HG03196 (cell line): Measurements from ENCODE around the gene PPP2CA.
A peak's percentile ranks its signal among the peaks of the same experiment; 100 is the strongest.
"Not testable (repeated sequence)": the region's sequence is repeated elsewhere in the genome, so short reads cannot be mapped to it uniquely, and the experiment has no call there.

ENCODE experiments used
- ATAC-seq: cut with Tn5 transposase; IDR thresholded peaks from one replicate; pipeline ENCODE4 v1.9.1; 2021; ENCODE audit not compliant: unreplicated experiment

PPP2CA gene

DNA sequence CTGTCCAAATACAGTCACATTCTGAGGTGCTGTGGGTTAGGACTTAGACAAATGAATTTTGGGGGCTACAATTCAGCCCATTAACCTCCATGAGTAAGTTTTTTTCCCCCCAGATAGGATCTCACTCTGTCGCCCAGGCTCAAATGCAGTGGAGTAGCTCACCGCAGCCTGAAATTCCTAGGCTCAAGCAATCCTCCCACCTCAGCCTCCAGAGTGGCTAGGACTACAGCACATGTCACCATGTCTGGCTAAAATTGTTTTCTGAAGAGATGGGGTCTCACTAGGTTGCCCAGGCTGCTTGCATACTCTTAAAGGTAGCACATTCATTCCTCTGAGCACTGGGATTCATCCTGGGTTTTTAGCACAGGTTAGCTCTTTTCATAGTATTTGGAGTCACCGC, 22.2 kb downstream of the PPP2CA start:
- ATAC-seq = no peak

DNA sequence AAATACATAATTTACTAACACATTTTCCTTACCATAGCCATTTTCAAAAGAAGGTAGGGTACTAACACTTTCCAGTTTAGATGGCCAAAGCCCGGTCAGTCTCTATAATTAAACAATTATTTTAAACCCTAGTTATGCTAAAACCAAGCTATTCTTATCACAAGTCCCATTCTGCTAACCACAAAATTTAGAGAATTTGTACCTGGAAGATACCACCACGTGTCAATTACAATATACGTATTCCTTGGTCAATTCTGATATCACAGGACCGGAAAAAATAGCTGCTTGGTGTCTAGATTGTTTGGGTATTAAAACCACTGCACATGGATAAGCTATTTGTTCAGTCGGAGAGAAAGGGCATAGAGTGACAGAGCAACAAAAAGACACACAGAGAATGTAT, 30.2 kb downstream of the PPP2CA start:
- ATAC-seq = no peak

DNA sequence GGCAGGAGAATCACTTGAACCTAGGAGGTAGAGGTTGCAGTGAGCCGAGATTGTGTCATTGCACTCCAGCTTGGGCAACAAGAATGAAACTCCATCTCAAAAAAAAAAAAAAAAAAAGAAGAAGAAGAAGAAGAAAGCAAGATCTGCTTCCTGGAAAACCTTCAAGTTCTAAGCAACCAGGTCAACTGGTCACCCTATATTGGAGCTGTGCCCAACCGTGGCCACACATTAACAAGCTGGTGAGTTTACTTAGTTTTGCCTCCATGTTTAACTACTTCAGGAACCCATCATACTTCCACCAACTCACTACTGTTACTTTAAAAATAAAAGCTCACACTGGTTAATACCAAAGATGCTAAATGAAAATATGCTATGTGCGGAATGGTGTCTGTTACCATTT, 36.8 kb downstream of the PPP2CA start:
- ATAC-seq = no peak

DNA sequence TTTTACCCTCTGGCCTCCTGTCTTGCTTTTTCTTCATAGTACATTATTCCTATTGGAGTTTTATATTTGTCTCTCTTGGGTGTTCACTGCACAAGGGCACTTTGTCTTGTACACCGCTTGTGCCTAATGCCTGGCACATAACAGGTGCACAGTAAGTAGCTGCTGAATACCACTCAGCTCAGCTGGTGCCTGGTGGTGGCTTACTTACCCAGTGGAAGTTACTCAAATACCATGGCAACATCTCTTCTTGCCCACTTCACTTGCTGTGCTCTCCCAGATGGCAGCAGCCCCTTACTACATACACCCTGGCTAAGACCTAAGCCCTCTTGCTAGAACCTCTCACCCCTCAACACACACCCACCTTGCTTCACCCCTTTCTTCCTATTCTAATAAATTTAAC, 37.8 kb downstream of the PPP2CA start:
- ATAC-seq = no peak

DNA sequence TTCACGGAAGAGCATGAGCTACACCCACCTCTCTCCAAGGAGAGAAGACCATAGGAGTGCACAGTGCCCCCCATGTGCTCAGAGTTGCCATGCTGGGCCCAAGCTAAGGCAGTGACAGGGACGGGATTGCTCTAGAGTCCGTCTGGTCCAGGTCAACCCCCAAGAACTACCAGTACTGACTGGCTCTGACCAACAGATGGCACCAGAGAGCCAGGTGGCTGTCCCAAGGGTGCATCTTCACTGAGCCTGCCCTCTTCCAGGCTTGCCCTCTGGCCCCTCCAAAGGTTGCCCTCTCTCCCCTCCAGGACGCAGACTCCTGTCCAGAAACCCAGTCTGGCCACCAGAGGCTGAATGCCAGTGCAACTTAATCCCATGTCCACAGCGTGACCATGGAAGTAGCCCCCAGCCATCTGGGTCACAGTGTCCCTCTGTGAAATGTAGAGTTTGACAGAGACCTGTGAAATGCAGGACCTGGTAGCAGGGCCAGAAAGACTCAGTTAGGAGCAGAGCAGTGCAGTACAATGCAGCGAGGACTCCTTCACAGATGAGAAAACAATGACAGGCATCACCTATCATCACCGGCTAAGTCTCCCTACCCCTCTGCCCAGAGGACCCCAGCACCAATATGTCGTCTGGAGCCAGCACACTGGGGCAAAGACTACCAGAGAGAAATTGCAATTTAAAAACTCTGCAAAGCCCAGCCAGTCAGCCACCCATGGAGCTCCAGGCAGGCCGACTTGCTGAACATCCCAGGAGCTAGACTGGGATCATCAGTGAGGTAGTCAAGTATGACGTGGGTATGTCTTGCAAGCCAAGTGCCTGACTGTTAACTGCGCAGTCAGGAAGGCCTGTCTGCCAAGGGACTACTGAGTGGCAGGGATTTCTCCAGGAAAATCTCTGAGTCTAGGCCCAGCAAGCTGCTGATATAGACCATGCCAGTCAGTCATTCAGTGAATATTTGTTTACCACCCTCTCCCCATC, 41.4 kb downstream of the PPP2CA start:
- ATAC-seq = no peak

DNA sequence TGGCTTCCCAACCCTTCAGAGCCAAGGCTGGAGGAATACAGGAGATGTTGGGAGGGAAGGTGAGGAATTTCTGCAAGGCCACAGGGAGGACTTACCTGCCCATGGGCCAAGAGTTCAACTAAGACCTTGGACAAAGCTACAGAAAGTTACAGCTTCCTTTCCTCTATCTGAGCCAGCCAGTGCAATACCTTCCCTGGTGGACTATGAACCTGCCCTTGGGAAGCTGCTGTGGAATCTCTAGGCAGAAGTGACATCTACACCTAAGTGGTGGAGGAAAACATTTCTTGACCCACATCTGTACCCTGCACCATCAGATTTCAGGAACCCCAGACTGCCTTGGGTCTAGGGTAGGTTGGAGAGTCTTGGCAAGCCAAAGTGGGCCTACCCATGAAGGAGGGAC, 42.4 kb downstream of the PPP2CA start:
- no peak for ATAC-seq

DNA sequence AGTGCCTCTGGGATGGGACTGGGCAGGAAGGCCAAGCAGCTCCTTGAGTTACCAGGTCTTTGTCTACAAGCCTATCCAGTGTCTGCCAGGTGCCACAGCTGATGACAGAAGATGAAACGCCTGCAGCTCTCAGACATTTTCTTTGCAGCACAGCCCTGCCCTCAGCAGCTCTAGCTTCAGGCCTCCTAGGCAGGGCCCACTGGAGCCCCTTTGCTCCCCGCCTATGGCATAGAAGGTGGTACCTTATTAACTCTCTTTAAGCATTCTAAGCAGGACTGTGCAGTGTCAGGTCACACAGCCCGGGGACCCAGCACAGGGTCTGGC, 47.8 kb downstream of the PPP2CA start:
- no peak for ATAC-seq

DNA sequence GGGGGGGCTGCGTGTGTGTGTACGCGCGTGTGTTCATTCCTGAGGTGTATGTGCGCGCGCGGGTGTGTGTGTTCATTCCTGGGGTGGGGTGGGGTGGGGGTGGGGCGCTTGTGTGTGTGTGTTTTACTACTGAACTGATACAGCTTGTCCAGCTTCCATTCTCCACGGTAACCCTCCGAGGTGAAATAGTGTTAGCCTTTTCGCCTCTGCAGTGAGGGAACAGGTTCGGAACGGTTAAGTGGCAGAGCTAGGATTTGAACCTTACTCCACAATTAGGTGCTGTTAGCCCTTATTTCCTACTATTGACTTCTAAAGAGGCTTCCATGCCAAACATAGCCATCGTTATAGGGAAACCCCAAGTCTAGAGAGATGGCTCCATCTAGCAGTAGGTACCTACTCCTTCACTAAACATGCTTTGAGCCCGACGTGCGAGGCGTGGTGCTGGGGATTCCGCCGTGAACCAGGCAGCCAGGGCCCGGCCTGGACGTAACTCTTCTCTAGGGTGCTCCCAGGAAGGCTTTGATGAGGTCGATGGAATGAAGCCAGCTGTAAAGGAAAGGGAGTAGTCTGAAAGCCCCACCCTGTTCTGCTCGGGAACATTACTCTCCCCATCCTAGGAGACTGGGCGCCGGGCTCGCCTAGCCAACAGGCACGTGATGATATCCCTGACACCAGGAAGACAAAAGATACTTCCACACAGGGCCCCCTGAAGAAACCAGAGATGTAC, 48.3 kb downstream of the PPP2CA start:
- no peak for ATAC-seq

DNA sequence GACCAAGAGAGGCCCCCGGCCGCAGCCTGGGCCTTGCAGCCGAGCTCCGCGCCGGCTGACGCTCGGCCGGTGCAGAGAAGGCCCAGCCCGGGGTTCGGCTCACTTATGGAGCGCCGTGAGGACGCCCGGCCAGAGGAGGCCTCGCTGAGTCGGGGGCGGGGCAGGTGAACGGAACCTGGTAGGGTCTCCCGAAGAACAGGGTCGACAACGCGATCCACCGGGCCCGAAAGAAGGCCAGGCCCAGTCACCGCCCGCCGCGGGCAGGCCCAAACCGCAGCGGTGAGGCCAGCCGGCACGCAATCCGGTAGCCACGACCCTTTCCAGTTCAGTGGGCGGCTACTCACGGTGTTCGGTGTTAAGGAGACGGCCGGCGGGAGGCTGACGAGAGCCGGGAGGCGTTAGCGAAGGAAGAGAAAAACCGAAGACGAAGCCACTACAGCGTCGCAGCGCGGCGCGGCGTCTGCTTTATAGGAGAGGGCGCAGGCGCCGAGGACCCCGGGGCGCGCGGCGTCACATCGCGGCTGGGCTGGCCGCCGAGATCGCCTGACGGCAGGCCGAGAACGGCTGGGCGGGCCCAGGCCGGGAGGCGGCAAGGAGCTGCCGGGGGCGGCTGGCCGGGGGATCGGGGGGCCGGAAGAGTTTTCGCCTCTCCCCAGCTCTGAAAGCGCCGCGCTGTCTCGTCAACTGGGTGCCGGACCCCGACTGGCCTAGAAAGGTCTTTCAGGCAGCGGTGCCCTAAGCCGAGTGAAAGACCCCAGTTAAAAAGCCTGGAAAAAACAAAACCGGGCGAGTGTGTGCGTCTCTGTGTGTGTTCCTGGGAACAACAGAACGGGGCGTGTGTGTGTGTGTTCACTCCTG, 49.1 kb downstream of the PPP2CA start, which contains the start of gene SKP1:
SKP1 (minus strand) TSS at position 440 of the 858 bp plus-strand sequence. CDS start 2,928 bp downstream, outside the sequence.
- ATAC-seq = peak; percentile 82

DNA sequence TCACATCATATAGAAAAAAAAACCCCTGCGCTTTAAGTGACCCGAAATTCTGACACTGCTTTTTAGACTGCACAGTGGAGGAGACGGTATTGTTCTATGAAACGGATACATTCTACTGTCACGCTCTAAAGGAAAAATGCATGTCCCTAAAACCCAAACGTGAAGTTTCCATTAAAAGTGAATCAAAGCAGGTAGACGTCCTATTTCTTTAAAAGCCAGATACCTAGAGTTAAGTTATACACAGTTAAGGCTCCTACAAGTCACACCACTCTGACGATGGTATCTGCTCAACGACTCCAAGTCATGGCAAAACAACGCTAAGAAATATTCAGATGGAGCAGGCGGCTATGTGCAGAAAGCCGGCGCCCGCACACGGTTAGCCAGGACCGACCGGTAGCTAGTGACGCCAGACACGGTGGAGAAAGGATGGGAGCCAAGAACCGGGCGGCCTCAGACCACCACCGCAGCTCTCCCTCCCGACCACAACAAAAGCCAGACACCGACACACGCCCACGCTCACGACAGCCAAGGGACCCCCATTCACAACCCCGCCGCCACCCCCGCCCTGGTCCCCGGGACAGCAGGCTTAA, 49.9 kb downstream of the PPP2CA start:
- no peak for ATAC-seq

DNA sequence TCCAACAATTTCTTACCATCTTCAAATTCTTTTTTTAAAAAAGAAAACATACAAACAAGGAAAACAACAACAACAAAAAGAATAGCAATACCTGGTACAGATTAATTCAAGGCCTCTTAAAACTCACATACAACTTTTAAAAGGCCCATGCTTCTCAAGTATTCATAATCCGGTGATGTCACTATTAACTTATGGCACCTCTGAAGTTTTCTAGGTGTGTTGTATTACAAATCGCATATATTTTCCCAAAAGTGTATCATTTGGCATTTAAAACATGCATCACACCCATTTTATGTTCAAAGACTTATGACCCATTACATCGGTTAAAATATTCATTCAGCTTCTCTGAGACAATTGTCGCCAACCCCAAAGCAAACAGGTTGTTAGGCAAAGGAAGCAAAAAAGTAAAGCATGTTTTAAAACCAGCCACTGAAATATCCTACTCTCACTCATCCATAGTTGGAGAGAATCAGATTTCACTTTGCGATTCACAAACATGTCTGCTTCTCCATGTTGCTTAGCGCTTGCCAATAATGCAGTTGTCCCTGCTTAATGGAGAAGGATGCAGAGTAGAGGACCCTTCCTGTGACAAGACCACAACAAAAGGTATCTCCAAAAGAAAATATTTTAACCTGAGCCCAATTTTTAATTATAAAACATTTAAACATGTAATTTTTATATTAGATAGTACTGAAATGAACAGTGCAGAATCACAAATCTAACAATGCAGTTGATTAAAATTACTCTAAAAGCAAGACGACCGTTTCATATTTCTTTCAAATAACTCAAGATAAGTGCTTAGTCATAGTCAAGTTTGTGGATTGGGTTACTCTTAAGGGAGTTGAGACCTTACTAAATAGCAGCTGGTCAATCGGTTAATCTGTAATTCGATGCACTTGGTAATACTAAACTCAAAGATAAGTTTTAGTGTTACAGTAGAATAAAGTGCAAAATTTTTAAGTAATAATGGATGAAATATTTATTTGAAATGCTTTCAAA, 50.7 kb downstream of the PPP2CA start:
- no peak for ATAC-seq

DNA sequence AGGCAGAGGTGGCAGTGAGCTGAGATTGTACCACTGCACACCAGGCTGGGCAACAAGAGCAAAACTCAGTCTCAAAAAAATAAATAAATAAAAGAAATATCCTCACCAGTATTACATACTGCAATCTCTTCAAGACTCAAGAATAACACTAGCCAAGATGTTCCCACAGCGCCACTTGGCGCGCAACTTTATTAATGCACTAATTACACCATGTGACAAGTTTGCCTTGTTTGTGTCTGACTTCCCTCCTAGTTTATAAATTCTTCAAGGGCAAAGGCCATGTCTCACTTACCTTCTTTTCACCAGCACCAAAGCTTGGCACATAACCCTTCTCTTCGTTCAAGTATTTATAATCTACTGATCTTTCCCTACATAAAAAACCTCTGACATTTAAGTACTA, 53.9 kb downstream of the PPP2CA start:
- ATAC-seq = no peak

DNA sequence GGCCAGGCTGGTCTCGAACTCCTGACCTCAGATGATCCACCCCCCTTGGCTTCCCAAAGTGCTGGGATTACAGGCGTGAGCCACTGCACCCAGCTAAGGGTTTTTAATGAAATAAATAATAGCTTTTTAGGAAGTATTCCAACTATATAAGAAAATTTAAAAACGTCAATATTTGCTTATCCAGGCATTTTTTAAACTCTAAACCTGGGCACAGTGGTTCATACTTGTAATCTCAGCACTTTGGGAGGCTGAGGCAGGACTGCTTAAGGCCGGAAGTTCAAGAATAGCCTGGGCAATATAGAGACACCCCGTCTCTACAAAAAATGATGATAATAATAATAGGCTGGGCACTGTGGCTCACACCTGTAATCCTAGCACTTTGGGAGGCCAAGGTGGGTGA, 63.3 kb downstream of the PPP2CA start:
- no peak for ATAC-seq

DNA sequence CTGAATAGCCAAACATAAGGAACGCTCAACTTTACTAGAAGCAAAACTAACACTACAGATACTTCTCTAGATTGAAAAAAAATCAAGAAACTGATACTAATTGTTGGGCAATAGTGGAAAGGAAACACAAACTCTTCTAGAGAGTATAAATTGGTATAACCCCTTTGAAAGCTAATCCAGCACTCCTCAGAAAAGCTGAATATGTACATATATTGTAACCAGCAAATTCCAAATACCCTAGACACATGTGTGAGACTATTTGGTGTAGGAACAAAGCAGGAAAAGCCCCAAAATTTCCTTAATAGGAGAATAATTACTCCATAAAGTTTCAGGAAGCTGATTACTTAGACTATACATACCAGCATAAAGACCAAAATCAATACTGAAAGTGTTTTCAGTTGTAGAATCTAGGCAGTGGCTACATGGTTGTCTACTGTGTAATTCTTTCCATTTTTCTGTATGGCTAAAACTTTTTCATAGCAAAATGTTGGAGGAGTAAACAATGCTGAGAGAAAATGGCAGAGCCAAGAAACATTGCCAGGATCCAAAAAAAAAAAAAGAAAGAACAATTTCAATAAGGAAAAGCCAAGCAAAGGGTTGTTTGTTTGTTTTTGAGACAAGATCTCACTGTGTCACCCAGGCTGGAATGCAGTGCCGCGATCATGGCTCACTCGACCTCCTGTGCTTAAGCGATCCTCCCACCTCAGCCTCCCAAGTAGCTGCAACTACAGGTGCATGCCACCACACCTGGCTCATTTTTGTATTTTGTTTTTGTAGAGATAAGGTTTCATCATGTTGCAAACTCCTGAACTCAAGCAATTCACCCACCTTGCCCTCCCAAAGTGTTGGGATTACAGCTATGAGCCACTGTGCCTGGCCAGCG, 64.1 kb downstream of the PPP2CA start:
- no peak for ATAC-seq

DNA sequence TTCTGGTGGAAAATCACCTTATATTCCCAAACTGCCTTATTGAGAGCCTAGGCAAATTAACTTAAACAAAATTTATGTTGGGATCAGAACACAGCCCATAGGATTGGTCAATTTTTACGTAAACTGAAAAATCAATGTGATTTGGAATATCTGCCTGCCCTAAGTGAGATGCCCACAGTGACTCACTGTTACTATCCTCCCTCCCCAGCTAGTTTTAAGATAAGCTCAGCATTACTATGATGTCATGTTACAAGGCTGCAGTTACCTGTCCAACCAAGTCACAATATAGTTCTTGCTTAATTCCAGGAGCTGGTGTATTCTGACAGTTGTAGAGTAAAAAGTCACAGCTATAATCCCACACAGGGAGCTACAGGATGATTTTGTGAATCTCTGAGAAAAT, 72.2 kb downstream of the PPP2CA start:
- no peak for ATAC-seq

DNA sequence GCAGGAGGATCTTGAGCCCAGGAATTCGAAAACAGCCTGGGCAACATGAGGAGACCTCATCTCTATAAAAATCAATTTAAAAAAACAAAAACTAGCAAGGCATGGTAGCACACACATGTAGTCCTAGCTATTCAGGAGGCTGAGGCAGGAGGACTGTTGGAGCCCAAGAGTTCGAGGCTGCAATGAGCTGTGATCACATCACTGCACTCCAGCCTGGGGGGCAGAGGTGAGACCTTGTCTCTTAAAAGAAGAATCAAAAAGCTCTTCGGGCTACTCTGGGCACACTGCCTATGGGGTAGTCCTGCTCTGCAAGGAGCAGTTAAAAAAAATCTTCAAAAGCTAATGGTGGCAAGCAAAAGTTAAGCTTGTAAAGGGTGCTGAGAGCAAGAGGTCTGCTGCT, 72.6 kb downstream of the PPP2CA start:
- no peak for ATAC-seq

DNA sequence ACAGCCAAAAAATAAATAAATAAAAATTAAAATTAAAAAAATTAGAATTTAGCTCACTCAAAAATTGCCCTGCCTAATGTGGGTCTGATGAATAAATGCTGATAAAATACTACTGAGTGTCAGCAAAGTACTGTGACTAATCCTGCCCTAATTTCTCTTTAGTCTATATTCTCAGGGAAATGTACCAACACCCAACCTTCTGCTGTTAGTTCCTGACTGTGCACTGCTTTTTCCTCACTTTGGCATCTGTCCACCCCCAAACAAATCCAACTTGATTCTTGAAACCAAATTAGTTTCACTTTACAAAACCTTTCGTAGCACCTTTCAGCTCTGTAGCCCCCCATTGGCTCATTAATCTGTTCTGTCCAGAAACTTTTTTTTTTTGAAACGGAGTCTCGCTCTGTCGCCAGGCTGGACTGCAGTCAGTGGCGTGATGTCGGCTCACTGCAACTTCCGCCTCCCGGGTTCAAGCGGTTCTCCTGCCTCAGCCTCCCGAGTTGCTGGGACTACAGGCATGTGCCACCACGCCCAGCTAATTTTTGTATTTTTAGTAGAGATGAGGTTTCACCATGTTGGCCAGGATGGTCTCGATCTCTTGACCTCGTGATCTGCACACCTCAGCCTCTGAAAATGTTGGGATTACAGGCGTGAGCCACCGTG, 73.6 kb downstream of the PPP2CA start:
- ATAC-seq = not testable (repeated sequence)

DNA sequence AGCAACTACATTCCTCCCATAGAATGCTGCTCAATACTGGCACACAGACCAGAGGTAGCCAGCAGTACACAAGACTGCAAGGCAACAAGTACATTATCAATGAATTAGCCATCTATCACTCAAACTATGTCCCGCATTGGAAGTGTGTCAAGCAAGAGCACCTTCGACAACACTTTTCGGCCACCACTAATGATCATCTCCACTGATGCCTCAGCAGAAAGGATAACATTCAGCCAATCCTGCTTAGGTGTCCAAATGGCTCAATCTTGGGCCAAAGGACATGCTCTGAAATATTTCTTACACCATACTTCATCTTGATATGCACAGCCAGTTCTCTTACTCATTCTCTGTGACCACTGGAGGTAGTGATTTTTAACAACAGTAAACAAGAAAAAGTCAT, 74.2 kb downstream of the PPP2CA start:
- no peak for ATAC-seq
